GM23248 (cell line): ENCODE data around the gene LRRC4B. TPM values are rescaled to one million over a fixed set of nuclear protein-coding genes. Genes with fewer than 3 reads are reported as not detected.
A peak's percentile ranks its signal among the peaks of the same experiment; 100 is the strongest.
"Not testable (repeated sequence)": the region's sequence is repeated elsewhere in the genome, so short reads cannot be mapped to it uniquely, and the experiment has no call there.

Source experiments
- DNase-seq: peaks from one replicate; pipeline ENCODE4 v3.0.0-alpha.2; 2015
- H2AFZ ChIP-seq: fragments of 200-600 bp; sonication (generic); 2 replicates; pipeline ENCODE4 v1.6.1; 2016; ENCODE audit warnings: antibody characterized with exemption
- H3F3A ChIP-seq: fragments of 200-600 bp; sonication (generic); 2 replicates; pipeline ENCODE4 v1.6.1; 2016; ENCODE audit warnings: mild to moderate bottlenecking, antibody characterized with exemption, mixed run types; ENCODE audit not compliant: insufficient read depth
- H3K27ac ChIP-seq: fragments of 200-600 bp; sonication (generic); 2 replicates; pipeline ENCODE4 v1.5.1; 2016; ENCODE audit warnings: mild to moderate bottlenecking
- H3K27me3 ChIP-seq: fragments of 200-600 bp; sonication (generic); replicated peaks from 2 replicates; pipeline ENCODE4 v1.6.1; 2016; ENCODE audit warnings: mild to moderate bottlenecking; ENCODE audit not compliant: insufficient read depth
- H3K36me3 ChIP-seq: fragments of 200-600 bp; sonication (generic); 2 replicates; pipeline ENCODE4 v1.6.1; 2016; ENCODE audit warnings: low read depth, mild to moderate bottlenecking
- H3K4me1 ChIP-seq: fragments of 200-600 bp; sonication (generic); 2 replicates; pipeline ENCODE4 v1.6.1; 2016; ENCODE audit warnings: mild to moderate bottlenecking; ENCODE audit not compliant: insufficient read depth
- H3K4me2 ChIP-seq: fragments of 200-600 bp; sonication (generic); one replicate; pipeline ENCODE4 v1.6.1; 2016; ENCODE audit warnings: mild to moderate bottlenecking; ENCODE audit not compliant: unreplicated experiment
- H3K4me3 ChIP-seq: fragments of 200-600 bp; sonication (generic); 2 replicates; pipeline ENCODE4 v1.5.1; 2016; ENCODE audit warnings: mild to moderate bottlenecking
- H3K79me2 ChIP-seq: fragments of 200-600 bp; sonication (generic); 2 replicates; pipeline ENCODE4 v1.6.1; 2016; ENCODE audit warnings: mild to moderate bottlenecking; ENCODE audit not compliant: insufficient read depth
- H3K9ac ChIP-seq: fragments of 200-600 bp; sonication (generic); 2 replicates; pipeline ENCODE4 v1.6.1; 2016; ENCODE audit warnings: mild to moderate bottlenecking
- H3K9me2 ChIP-seq: fragments of 200-600 bp; sonication (generic); 2 replicates; pipeline ENCODE4 v1.6.1; 2016; ENCODE audit warnings: mixed run types, mild to moderate bottlenecking, moderate library complexity; ENCODE audit not compliant: insufficient read depth
- H3K9me3 ChIP-seq: fragments of 200-600 bp; sonication (generic); one replicate; pipeline ENCODE4 v1.6.1; 2017; ENCODE audit warnings: low read depth
- H4K20me1 ChIP-seq: fragments of 200-600 bp; sonication (generic); 2 replicates; pipeline ENCODE4 v1.6.0; 2016; ENCODE audit not compliant: insufficient read depth
- EZH2 ChIP-seq: fragments of 200-600 bp; sonication (generic); IDR thresholded peaks from 2 replicates; pipeline ENCODE4 v1.6.1; 2018; ENCODE audit warnings: antibody characterized with exemption, mild to moderate bottlenecking; ENCODE audit not compliant: insufficient read depth, poor library complexity, severe bottlenecking
- EZH2phosphoT487 ChIP-seq: fragments of 200-600 bp; sonication (generic); IDR thresholded peaks from 2 replicates; pipeline ENCODE4 v1.6.1; 2018; ENCODE audit warnings: antibody characterized with exemption, moderate library complexity, mild to moderate bottlenecking, low read depth; ENCODE audit not compliant: insufficient read depth
- WGBS, 2 experiments: methylation state at CpG; one replicate each; pipeline ENCODE4 v1.1.6; 2015 to 2017; ENCODE audit warnings: low lambda C conversion rate in 2 of 2, low coverage in 1 of 2; ENCODE audit errors: missing lambda C conversion rate in 2 of 2; 5-methylcytosine and 5-hydroxymethylcytosine counted together
- in situ Hi-C: fragments of 300-500 bp; cut with MboI; formaldehyde crosslinking; loops from 2 replicates; pipeline ENCODE4 v1.15.0; 2020
- polyA plus RNA-seq: library from polyadenylated mRNA; unstranded; fragments of >200 nt; fragmentation: Nextera tagmentation; extraction: Ambion mirVana; gene quantifications from 2 replicates; pipeline ENCODE4 v1.2.1, GENCODE V29; 2016
- total RNA-seq: library from RNA; depleted of rRNA; stranded (reverse); fragments of >200 nt; shearing (Covaris generic); gene quantifications from 2 replicates; pipeline ENCODE4 v1.2.3, GENCODE V29; 2014

The LRRC4B gene
- total and polyA plus RNA-seq, 2 experiments from 2014 or later = not detected

DNA sequence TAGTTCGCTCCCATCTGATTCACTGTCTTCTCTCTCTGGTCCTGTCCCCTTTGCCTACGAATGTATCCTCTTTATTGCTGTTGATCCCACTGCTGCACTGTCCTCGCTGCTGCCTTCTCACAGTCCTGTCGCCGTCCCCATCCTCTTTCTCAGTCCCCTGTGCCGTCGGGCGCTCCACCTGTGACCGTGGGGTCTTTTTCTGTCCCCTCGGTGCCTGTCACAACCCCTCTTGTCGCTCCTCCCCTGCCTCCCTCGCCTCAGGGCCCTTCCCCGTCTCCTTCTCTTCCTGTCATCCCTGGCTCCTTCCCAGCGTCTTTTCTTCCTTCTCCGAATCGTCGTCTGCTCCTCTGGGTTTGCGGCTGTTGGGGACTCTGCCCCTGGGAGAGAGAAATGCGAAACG, 39.2 kb upstream of the LRRC4B start:
- no peak overlapping the region for H2AFZ ChIP-seq
- in situ Hi-C loops = no loop called here
- H3K27me3 ChIP-seq = 0 out of 2 replicates have a peak, but pooled peaks cover under 1% of the 10 kb centered on the region
- no peak overlapping the region for H3K27ac ChIP-seq
- H3K4me2 ChIP-seq = no peak overlapping the region
- H3K4me1 ChIP-seq = no peaks in the 10 kb centered on the region
- no peak overlapping the region for H3K4me3 ChIP-seq
- H3K9ac ChIP-seq = no peak overlapping the region
- H3K9me3 ChIP-seq = no peaks in the 10 kb centered on the region
- H3K79me2 ChIP-seq = no peaks in the 10 kb centered on the region
- no peaks in the 10 kb centered on the region for H3F3A ChIP-seq
- no peaks in the 10 kb centered on the region for H4K20me1 ChIP-seq
- DNase-seq = no peak
- H3K36me3 ChIP-seq = no peaks in the 10 kb centered on the region
- TF ChIP-seq EZH2 = no peak
- TF ChIP-seq EZH2phosphoT487 = no peak
- H3K9me2 ChIP-seq = no peaks in the 10 kb centered on the region
- 49 to 50% methylated on average over 20 of the region's 20 CpGs for WGBS, 2 experiments

GRCh38 chr19:50606059-50606836, 38.0 kb upstream of the LRRC4B start:
- H4K20me1 ChIP-seq, H3K4me2 ChIP-seq, H3K9me2 ChIP-seq, H3K79me2 ChIP-seq, H3K9me3 ChIP-seq, H3F3A ChIP-seq, H3K27ac ChIP-seq, H3K36me3 ChIP-seq, H3K9ac ChIP-seq, H3K4me3 ChIP-seq, H3K4me1 ChIP-seq, in situ Hi-C loops, H2AFZ ChIP-seq: not testable (repeated sequence)
- 25 to 26% methylated on average over 46 to 47 of the region's 58 CpGs for WGBS, 2 experiments
- peak; percentile 5 for DNase-seq
- peaks cover 10% of the 10 kb centered on the region for H3K27me3 ChIP-seq

DNA sequence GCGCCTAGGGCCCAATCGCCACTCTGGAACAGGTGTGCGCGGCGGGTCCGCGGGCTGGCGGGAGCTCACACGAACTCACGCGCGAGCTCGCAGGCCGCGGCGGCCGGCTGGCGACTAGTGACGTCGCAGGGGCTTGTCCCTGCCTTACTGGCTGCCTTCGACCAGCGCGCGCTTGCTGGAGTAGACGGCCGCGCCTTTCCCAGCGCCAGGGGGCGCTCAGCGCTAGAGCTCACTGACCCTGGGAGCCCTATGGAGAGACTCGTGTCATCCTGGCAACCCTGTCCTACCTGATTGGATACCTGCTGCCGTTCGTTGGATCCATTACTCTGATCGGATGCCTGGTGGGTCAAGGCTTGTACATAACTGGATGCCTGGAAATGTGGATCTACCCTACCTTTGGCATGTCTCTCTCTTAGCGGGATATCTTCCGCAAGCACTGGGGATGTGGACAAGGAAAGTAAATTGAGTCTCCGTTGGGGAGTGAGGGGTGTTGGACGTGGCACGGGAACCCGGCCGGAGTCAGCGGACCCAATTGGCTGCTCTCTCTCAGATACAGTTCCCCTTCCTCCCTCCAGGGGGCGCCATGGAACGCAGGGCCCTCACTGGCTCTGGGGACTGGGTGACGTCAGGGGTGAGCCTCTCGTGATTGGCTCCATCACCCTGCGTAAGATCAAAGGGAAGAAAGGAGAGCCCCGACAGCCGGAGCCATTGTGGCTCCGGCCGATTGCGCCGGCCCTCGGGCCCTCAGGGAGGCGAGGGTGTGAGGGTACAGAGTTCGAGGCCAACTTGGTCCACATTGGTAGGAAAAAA, 36.2 kb upstream of the LRRC4B start:
- 69 to 80% methylated on average over 17 to 44 of the region's 56 CpGs for whole genome bisulfite sequencing, 2 experiments
- H3K27me3 ChIP-seq = peaks cover 27% of the 10 kb centered on the region
- H3K4me1 ChIP-seq, H3K9me3 ChIP-seq, DNase-seq, H3K9ac ChIP-seq, H3K4me2 ChIP-seq, in situ Hi-C loops, H3K36me3 ChIP-seq, H3K27ac ChIP-seq, H2AFZ ChIP-seq, H3K4me3 ChIP-seq, H3K9me2 ChIP-seq, H3K79me2 ChIP-seq, H4K20me1 ChIP-seq, H3F3A ChIP-seq: not testable (repeated sequence)

DNA sequence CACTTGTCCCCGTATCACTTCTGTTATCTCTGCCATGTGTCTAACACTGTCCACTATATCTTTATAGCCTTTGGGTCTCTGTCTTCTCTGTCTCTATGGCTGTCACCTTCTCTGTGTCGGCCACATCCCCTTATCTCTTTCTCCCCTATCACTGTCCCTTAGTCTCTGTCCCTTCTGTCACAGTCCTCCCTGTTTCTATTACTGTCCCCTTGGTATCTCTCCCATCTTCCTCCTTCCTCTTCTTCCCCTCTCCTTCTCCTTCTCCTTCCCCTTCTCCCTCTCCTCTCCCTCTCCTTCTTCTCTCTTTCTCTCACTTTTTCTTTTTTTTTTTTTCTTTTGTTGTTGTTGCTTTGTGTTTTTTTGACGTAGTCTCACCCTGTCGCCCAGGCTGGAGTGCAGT, 34.7 kb upstream of the LRRC4B start:
- Histone ChIP-seq H3K4me1 (no peaks in the 10 kb centered on the region), H3K4me2 (no peak overlapping the region), H3F3A (no peaks in the 10 kb centered on the region), H3K9ac (no peak overlapping the region), H3K79me2 (no peaks in the 10 kb centered on the region), H3K4me3 (no peak overlapping the region), H3K9me3 (no peaks in the 10 kb centered on the region), H3K9me2 (no peaks in the 10 kb centered on the region), H3K27me3 (peaks cover 35% of the 10 kb centered on the region), H3K36me3 (no peaks in the 10 kb centered on the region), H4K20me1 (no peaks in the 10 kb centered on the region), H2AFZ (no peak overlapping the region), H3K27ac (no peak overlapping the region)
- TF ChIP-seq EZH2 (no peak), EZH2phosphoT487 (no peak)
- no peak for DNase-seq
- WGBS, 2 experiments = 17 to 24% methylated on average over 4 of the region's 4 CpGs
- in situ Hi-C loops = no loop called here
